ENCODE results near the gene KRTAP10-12. TPM values are rescaled to one million over a fixed set of nuclear protein-coding genes. Genes with fewer than 3 reads are reported as not detected.

The KRTAP10-12 gene
- total RNA-seq, 1 experiment from 2014 or later = not detected

- Mint-ChIP-seq H3K27ac (no peak overlapping the region), H3K36me3 (no peaks in the 10 kb centered on the region), H3K27me3 (ENCODE audit: low read depth) (peaks cover 3% of the 10 kb centered on the region), H3K9me3 (peaks cover 6% of the 10 kb centered on the region), H3K4me1 (peaks cover 5% of the 10 kb centered on the region; the same call in 1 of the 2 replicates), H3K4me3 (no peak overlapping the region)
- ChIA-PET POLR2A (no interaction called here), CTCF (no interaction called here)
- TF ChIP-seq NFYB (CRISPR knock-in tag; conservative IDR thresholded peaks at IDR 0.05; ENCODE audit: low read depth) (no peak), HMGA2 (CRISPR knock-in tag; IDR thresholded peaks at IDR 0.05) (no peak), TCF7 (CRISPR knock-in tag; IDR thresholded peaks at IDR 0.05; ENCODE audit: low read depth) (no peak), FOXK1 (CRISPR knock-in tag; IDR thresholded peaks at IDR 0.05) (no peak), IRF1 (CRISPR knock-in tag; IDR thresholded peaks at IDR 0.05) (no peak), MYBL2 (CRISPR knock-in tag; IDR thresholded peaks at IDR 0.05) (no peak), ZNF121 (CRISPR knock-in tag; IDR thresholded peaks at IDR 0.05) (no peak), PRRX2 (CRISPR knock-in tag; IDR thresholded peaks at IDR 0.05) (no peak), IRF2 (CRISPR knock-in tag; IDR thresholded peaks at IDR 0.05; ENCODE audit: borderline replicate concordance, low read depth) (no peak), NFATC4 (CRISPR knock-in tag; IDR thresholded peaks at IDR 0.05) (no peak), E2F1 (CRISPR knock-in tag; IDR thresholded peaks at IDR 0.05) (no peak), TEAD4 (CRISPR knock-in tag; IDR thresholded peaks at IDR 0.05) (no peak), ZNF423 (CRISPR knock-in tag; IDR thresholded peaks at IDR 0.05) (no peak)
- TF ChIP-seq, protein P1, sequence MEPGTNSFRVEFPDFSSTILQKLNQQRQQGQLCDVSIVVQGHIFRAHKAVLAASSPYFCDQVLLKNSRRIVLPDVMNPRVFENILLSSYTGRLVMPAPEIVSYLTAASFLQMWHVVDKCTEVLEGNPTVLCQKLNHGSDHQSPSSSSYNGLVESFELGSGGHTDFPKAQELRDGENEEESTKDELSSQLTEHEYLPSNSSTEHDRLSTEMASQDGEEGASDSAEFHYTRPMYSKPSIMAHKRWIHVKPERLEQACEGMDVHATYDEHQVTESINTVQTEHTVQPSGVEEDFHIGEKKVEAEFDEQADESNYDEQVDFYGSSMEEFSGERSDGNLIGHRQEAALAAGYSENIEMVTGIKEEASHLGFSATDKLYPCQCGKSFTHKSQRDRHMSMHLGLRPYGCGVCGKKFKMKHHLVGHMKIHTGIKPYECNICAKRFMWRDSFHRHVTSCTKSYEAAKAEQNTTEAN (CRISPR knock-in tag; IDR thresholded peaks at IDR 0.05) = no peak
- TF ChIP-seq, protein P2, sequence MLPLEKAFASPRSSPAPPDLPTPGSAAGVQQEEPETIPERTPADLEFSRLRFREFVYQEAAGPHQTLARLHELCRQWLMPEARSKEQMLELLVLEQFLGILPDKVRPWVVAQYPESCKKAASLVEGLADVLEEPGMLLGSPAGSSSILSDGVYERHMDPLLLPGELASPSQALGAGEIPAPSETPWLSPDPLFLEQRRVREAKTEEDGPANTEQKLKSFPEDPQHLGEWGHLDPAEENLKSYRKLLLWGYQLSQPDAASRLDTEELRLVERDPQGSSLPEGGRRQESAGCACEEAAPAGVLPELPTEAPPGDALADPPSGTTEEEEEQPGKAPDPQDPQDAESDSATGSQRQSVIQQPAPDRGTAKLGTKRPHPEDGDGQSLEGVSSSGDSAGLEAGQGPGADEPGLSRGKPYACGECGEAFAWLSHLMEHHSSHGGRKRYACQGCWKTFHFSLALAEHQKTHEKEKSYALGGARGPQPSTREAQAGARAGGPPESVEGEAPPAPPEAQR (CRISPR knock-in tag; IDR thresholded peaks at IDR 0.05) = no peak
- TF ChIP-seq, protein P3, sequence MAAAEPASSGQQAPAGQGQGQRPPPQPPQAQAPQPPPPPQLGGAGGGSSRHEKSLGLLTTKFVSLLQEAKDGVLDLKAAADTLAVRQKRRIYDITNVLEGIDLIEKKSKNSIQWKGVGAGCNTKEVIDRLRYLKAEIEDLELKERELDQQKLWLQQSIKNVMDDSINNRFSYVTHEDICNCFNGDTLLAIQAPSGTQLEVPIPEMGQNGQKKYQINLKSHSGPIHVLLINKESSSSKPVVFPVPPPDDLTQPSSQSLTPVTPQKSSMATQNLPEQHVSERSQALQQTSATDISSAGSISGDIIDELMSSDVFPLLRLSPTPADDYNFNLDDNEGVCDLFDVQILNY (CRISPR knock-in tag; IDR thresholded peaks at IDR 0.05) = no peak
- ATAC-seq = no peak
- no peak for DNase-seq (ENCODE audit: low spot score)
Measured at GRCh38 chr21:44728716-44729115, 31.7 kb downstream of the KRTAP10-12 start.

DNA sequence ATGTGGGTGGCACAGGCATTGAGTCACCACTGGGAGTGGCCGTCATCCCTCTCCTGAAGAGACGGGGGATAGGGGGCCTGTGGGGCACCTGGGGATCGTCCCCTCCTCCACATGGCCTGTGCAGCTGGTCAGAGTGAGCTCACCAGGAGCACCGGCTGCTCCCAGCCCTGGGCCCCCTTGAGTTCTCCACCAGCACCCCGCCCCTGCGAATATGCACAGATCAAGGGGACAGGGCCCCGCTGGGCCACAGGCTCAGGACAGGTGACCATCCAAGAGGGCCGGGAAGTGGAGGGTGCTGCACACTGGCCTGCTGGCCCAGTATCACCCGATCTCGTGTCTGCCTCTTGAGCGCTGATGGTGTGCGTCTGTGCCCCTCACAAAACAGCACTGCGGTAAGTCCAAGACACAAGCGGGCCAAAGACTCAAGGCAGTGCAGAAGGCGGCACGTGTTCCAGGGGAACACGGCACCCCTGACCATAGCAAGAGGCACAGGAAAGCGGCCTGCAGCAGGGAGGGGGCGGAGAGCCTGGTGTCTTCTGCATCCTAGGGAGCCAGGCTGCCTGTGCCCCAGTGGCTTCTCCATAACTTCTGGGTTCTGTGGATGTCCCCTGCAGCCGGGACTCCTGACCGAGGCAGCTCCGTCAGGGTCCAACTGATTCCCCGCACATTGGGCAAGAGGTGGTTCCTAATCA, 32.5 kb downstream of the KRTAP10-12 start:
- ChIA-PET POLR2A (no interaction called here), CTCF (no interaction called here)
- ATAC-seq = no peak
- H3K27ac Mint-ChIP-seq = no peak overlapping the region
- TF ChIP-seq NR2C2 (CRISPR knock-in tag; IDR thresholded peaks at IDR 0.05) (no peak), NFE2L1 (CRISPR knock-in tag; IDR thresholded peaks at IDR 0.05) (no peak), ELF4 (CRISPR knock-in tag; IDR thresholded peaks at IDR 0.05; ENCODE audit: low read depth) (no peak), NFYB (CRISPR knock-in tag; conservative IDR thresholded peaks at IDR 0.05; ENCODE audit: low read depth) (no peak)
- TF ChIP-seq, protein P4, sequence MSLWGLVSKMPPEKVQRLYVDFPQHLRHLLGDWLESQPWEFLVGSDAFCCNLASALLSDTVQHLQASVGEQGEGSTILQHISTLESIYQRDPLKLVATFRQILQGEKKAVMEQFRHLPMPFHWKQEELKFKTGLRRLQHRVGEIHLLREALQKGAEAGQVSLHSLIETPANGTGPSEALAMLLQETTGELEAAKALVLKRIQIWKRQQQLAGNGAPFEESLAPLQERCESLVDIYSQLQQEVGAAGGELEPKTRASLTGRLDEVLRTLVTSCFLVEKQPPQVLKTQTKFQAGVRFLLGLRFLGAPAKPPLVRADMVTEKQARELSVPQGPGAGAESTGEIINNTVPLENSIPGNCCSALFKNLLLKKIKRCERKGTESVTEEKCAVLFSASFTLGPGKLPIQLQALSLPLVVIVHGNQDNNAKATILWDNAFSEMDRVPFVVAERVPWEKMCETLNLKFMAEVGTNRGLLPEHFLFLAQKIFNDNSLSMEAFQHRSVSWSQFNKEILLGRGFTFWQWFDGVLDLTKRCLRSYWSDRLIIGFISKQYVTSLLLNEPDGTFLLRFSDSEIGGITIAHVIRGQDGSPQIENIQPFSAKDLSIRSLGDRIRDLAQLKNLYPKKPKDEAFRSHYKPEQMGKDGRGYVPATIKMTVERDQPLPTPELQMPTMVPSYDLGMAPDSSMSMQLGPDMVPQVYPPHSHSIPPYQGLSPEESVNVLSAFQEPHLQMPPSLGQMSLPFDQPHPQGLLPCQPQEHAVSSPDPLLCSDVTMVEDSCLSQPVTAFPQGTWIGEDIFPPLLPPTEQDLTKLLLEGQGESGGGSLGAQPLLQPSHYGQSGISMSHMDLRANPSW (CRISPR knock-in tag; conservative IDR thresholded peaks at IDR 0.05; ENCODE audit: low read depth) = no peak
- TF ChIP-seq, protein P5, sequence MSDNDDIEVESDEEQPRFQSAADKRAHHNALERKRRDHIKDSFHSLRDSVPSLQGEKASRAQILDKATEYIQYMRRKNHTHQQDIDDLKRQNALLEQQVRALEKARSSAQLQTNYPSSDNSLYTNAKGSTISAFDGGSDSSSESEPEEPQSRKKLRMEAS (CRISPR knock-in tag; IDR thresholded peaks at IDR 0.05) = no peak
- no peaks in the 10 kb centered on the region; the same call in 1 of the 2 replicates for H3K27me3 Mint-ChIP-seq (ENCODE audit: low read depth)
- no peak overlapping the region for H3K4me3 Mint-ChIP-seq
- H3K9me3 Mint-ChIP-seq = peaks cover 6% of the 10 kb centered on the region
- no peak for DNase-seq (ENCODE audit: low spot score)
- peaks cover 5% of the 10 kb centered on the region; the same call in 1 of the 2 replicates for H3K4me1 Mint-ChIP-seq
- H3K36me3 Mint-ChIP-seq = no peaks in the 10 kb centered on the region
